GM12864 (cell line): Measurements from ENCODE around the gene GBP2.
"Not testable (repeated sequence)": the region's sequence is repeated elsewhere in the genome, so short reads cannot be mapped to it uniquely, and the experiment has no call there.

Experiments used
- DNase-seq: peaks from one replicate; pipeline ENCODE4 v3.0.0-alpha.2; 2011; ENCODE audit warnings: low read depth
- H3K4me3 ChIP-seq: 2 replicates; pipeline ENCODE4 v1.5.1; 2011; ENCODE audit warnings: mild to moderate bottlenecking, low read depth, low read length, control low read depth
- CTCF ChIP-seq: IDR thresholded peaks from 2 replicates; pipeline ENCODE4 v1.5.1; 2011; ENCODE audit warnings: low read depth, mild to moderate bottlenecking, moderate library complexity, low read length, control low read depth, inconsistent platforms; ENCODE audit errors: missing control alignments

GBP2 gene

GRCh38 chr1:89146721-89147120 is 20.8 kb upstream of the GBP2 start:
- no peak for TF ChIP-seq CTCF
- no peak for DNase-seq
- no peak overlapping the region for H3K4me3 ChIP-seq

GRCh38 chr1:89143484-89143883 is 17.6 kb upstream of the GBP2 start:
- no peak for DNase-seq
- no peak for TF ChIP-seq CTCF
- no peak overlapping the region for H3K4me3 ChIP-seq

GRCh38 chr1:89142160-89142559 is 16.2 kb upstream of the GBP2 start:
- no peak for DNase-seq
- TF ChIP-seq CTCF: no peak
- H3K4me3 ChIP-seq: no peak overlapping the region

GRCh38 chr1:89133747-89134146 is 7.8 kb upstream of the GBP2 start:
- no peak overlapping the region for H3K4me3 ChIP-seq
- DNase-seq: no peak
- no peak for TF ChIP-seq CTCF

DNA sequence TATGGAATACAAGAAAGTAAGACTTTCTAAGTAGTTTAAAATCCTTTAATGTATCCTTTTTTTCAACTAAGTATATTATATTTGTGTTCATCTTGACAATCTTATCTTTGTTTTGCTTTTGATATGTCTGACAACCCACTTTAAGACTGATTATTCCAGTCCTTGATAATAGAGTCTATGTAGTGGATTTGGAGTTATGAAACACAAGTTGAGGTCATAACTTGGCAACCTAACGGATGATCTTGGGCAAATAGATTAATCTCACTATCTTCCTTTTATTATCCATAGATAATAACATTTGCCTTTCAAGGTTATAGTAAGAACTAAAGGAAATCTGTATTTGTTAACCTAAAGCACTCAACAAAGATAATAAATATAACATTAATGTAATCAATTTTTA is 4.8 kb upstream of the GBP2 start:
- DNase-seq: no peak
- no peak for TF ChIP-seq CTCF
- no peak overlapping the region for H3K4me3 ChIP-seq

- DNase-seq: no peak
- H3K4me3 ChIP-seq: no peak overlapping the region
- TF ChIP-seq CTCF: no peak
These were observed 4.0 kb upstream of the GBP2 start for GRCh38 chr1:89129911-89130310.

DNA sequence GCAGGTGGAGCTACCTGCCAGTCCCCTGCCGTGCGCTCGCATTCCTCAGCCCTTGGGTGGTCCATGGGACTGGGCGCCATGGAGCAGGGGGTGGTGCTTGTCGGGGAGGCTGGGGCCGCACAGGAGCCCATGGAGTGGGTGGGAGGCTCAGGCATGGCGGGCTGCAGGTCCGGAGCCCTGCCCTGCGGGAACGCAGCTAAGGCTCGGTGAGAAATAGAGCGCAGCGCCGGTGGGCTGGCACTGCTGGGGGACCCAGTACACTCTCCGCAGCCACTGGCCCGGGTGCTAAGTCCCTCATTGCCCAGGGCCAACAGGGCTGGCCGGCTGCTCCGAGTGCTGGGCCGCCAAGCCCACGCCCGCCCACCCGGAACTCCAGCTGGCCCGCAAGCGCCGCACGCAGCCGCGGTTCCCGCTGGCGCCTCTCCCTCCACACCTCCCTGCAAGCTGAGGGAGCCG is 2.1 kb upstream of the GBP2 start:
- not testable (repeated sequence) for DNase-seq, H3K4me3 ChIP-seq

- not testable (repeated sequence) for H3K4me3 ChIP-seq, DNase-seq
These were observed 970 bp upstream of the GBP2 start for GRCh38 chr1:89126602-89127565.
